Cerebellar cortex (tissue), 1 donor: ENCODE measurements around the gene DLEC1.
"Not testable (repeated sequence)": the region's sequence is repeated elsewhere in the genome, so short reads cannot be mapped to it uniquely, and the experiment has no call there.

Source experiments
- DNase-seq: peaks from one replicate; pipeline ENCODE4 v3.0.0-alpha.2; 2015; ENCODE audit warnings: low spot score

DLEC1 gene

GRCh38 chr3:38018296-38019266, 20.4 kb upstream of the DLEC1 start:
- no peak for DNase-seq

DNA sequence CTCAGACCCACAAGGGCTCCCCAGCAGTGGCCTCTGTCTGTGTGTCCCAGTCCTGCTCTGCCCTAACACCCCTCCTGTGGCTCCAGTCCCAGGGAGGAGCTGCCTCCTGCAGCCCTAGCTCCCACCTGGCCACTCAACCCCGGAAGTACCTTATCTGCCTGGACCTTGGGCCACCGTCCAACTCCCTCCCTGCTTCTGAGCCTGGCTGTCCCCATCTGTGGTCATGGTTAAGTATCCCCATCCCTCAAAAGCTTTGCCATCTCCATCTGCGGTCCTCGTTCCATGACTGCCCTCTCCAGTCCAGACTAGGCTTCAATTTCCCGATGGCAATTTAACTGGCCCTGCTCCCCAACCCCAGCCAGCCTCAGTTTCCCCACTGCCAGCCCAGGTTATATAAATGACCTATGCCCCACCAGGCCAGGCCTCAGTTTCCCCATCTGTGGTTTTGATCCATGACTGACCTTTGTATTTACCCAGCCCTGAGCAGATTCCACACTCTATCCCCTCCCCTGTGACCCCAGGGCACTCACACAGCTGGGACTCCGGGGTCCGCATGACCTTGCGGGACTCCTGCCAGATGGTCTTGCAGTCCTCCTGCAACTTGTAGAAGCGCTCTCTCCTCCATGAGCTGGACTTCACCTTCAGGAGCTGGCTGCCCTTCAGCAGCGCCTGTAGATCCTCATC, 19.2 kb upstream of the DLEC1 start:
- DNase-seq = no peak

DNA sequence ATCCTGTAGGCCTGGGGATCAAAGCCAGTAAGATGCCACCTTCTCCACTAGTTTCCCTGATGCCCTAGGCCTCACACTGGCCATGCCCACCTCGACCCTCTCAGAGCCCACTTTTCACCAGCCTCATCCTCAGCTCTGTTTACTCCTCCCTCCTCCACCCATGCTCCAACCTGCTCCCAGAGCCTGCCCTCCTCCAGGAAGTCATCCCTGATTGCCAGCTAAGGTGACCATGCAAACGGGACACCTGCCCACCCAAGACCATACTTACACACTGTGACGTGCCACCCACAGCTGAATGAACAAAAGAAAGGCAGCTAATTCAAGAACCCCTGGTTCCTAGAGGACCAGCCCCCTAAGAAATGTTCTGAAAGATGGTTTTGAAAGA, 18.7 kb upstream of the DLEC1 start:
- no peak for DNase-seq

- no peak for DNase-seq
These were observed 17.8 kb upstream of the DLEC1 start for GRCh38 chr3:38021196-38021595.

GRCh38 chr3:38022301-38022700, 16.7 kb upstream of the DLEC1 start:
- DNase-seq = no peak

- DNase-seq = no peak
These were observed 15.9 kb upstream of the DLEC1 start for GRCh38 chr3:38022896-38023709.

GRCh38 chr3:38026856-38027255, 12.2 kb upstream of the DLEC1 start:
- no peak for DNase-seq

GRCh38 chr3:38027466-38028465, 11.2 kb upstream of the DLEC1 start:
- no peak for DNase-seq

DNA sequence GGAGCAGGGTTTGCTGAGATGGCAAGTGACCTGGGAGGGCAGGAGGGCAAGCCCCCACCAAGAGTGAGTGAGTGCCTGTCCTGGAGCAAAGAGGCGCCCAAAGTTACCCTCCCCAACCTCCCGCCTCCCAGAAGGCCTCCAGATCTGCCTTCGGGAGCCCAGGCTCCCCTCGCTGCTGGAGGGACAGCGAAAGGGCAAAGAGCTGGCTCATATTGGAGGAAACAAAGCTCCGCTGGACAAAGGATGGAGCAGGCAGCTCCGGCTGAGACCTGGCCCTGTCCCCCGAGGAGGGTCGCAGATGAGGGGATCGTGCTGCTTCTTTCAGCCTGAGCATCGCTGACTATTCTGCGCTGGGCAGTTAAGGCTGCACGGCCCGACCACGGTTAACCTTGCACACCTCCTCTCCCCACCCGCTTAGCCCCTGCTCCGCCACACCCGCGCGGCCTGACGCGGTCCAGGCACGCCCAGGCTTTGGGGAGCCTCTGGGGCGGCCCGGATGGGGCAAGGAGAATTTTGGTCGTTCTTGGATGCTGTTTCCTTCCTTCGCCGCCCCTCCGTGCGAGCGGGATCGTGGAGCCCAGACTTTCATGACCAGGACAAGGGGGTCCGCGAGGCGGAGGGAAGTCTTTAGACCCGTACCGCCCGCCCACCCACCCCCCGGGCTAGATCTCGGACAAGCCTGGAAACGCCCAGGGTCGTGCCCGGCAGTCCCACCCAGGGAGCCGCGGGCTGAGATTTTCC, 10.2 kb upstream of the DLEC1 start:
- DNase-seq = no peak

- DNase-seq = no peak
These were observed 9.4 kb upstream of the DLEC1 start, which contains the start of gene PLCD1 for GRCh38 chr3:38029400-38030125. Gene PLCD1, minus strand, starts transcription at chr3:38029642. Its CDS starts 103 bp downstream, at chr3:38029539.

DNA sequence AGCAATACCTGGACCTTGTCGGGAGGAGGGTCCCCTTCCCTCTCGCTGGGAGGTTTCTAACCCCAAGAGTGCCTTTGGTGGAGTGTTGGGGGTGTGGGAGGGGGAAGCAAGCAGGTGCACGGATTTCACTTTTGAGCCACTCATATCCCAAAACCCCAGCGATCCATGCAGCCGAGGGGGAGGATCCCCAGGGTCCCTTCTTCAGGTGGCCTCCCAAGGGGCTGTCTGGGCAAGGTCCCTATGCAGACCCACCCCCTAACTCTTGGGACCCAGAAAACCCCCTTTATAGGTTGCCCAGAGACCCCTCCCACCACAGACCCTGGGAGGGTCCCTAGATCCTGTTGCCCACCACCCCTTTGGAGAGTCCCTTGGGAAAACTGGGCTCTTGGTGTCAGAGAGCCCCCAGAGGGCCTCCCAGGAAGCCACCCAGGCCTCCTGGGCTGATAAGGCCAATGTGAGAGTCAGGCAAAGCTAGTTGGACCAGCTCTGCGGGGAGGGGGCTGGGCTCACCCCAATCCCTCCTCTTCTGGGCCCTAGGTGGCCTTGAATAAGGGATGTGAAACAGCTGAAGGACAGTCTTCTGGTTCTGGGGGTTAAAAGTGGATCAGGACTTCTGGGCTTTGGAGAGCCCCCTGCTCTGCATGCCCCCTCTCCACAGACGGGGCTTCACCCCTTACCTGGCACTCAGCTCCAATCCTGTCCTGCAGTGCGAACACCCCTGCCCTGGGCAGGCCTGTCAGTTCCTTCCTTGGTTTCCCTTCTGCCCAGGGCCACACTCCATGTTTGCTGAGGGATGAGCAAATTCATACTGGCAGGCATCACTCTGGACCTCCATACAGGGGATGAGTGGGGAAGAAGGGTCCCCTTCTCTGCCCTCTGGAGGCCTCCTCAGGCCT, 8.6 kb upstream of the DLEC1 start:
- no peak for DNase-seq

GRCh38 chr3:38031022-38031994, 7.7 kb upstream of the DLEC1 start:
- DNase-seq = peak; percentile 40

DNA sequence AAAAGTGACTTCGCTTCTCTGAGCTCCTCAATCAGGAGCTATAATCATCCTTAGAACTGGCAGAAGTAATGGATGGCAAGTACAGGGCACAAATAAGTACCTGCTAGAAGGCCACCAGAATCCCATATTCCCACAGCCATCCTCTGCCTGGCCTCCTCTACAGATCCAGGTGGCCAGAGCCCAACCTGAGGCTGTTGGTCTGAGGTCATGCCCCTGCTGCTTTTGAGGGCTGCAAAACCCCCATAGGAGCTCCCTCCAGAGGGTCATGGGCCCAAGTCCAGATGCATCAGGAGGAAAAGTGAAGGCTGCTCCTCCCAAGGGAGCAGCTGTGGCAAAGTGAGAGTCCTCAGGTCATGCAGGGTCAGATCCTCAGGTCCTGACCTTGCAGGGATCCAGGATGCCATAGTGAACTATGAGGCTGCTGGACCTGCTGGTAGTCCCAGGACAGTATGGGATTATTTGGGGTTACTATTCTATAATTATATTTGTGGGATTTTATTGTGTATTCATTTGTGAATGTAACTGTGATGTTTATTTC, 6.6 kb upstream of the DLEC1 start:
- no peak for DNase-seq

- DNase-seq = not testable (repeated sequence)
These were observed 5.4 kb upstream of the DLEC1 start for GRCh38 chr3:38033586-38033985.

- not testable (repeated sequence) for DNase-seq
These were observed 4.7 kb upstream of the DLEC1 start for GRCh38 chr3:38034335-38034734.

DNA sequence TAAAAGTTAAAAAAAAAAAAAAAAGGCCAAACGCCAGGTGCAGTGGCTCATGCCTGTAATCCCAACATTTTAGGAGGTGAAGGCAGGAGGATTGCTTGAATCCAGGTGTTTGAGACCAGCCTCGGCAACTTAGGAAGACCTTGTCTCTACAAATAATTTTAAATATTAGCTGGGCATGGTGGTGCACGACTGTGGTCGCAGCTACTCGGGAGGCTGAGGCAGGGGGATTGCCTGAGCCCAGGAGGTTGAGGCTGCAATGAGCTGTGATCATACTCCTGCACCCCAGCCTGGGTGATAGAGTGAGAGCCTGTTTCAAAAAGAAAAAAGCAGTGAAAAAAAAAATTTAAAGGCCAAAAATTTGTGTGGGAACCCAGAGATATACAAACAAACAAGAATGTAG, 2.7 kb upstream of the DLEC1 start:
- DNase-seq = no peak

GRCh38 chr3:38036906-38037305, 2.1 kb upstream of the DLEC1 start:
- DNase-seq = no peak
